Cardiac muscle cell (in vitro differentiated cells and primary cell): ENCODE results near the gene PSMC3IP. TPM values are rescaled to one million over a fixed set of nuclear protein-coding genes. Genes with fewer than 3 reads are reported as not detected.
"Not testable (repeated sequence)": the region's sequence is repeated elsewhere in the genome, so short reads cannot be mapped to it uniquely, and the experiment has no call there.

Experiments
- DNase-seq, 2 donors: peaks; one replicate each; pipeline versions ENCODE4 v3.0.0 to v3.0.0-alpha.2; 2010 to 2017; ENCODE audit warnings: low read depth in 1 of 2, low spot score in 1 of 2
- H3K27ac ChIP-seq: fragments of 200-600 bp; sonication (generic); 2 replicates; pipeline ENCODE4 v1.5.1; 2016
- H3K27me3 ChIP-seq: fragments of 200-600 bp; sonication (generic); 2 replicates; pipeline ENCODE4 v1.6.0; 2016; ENCODE audit warnings: control low read depth
- H3K36me3 ChIP-seq: fragments of 200-600 bp; sonication (generic); 2 replicates; pipeline ENCODE4 v1.5.1; 2016; ENCODE audit warnings: control low read depth
- H3K4me1 ChIP-seq: fragments of 200-600 bp; sonication (generic); 2 replicates; pipeline ENCODE4 v1.8.1; 2017; ENCODE audit warnings: low read depth, mild to moderate bottlenecking, mixed run types
- H3K4me3 ChIP-seq: fragments of 200-600 bp; sonication (generic); 2 replicates; pipeline ENCODE4 v1.5.1; 2016; ENCODE audit warnings: mild to moderate bottlenecking
- H3K9me3 ChIP-seq: fragments of 200-600 bp; sonication (generic); 2 replicates; pipeline ENCODE4 v1.5.1; 2017; ENCODE audit warnings: low read depth, mild to moderate bottlenecking, control low read depth
- CTCF ChIP-seq: IDR thresholded peaks from 2 replicates; pipeline ENCODE4 v1.5.1; 2012; ENCODE audit warnings: low read depth, mild to moderate bottlenecking, low read length
- polyA plus RNA-seq: library from polyadenylated mRNA; unstranded; fragments of >200 nt; fragmentation: Nextera tagmentation; extraction: Ambion mirVana; gene quantifications from 2 replicates; pipeline ENCODE4 v1.2.1, GENCODE V29; 2016
- total RNA-seq: library from RNA; depleted of rRNA; stranded (reverse); fragments of >200 nt; gene quantifications from 2 replicates; pipeline ENCODE4 v1.2.3, GENCODE V29; 2016

PSMC3IP gene
- total and polyA plus RNA-seq, 2 experiments from 2014 or later, result 6.2 to 14.0 TPM

- no peak for DNase-seq
- no peak overlapping the region for H3K27ac ChIP-seq
Observed at GRCh38 chr17:42548993-42549755, 28.4 kb downstream of the PSMC3IP start.

GRCh38 chr17:42548070-42548837, 29.3 kb downstream of the PSMC3IP start:
- TF ChIP-seq CTCF, result peak; percentile 43
- H3K36me3 ChIP-seq, result peaks cover 2% of the 10 kb centered on the region
- peak overlapping the region; percentile 25 for H3K4me3 ChIP-seq
- no peaks in the 10 kb centered on the region for H3K9me3 ChIP-seq
- H3K27ac ChIP-seq, result no peak overlapping the region
- no peaks in the 10 kb centered on the region for H3K4me1 ChIP-seq
- peak; percentile 60 to 84 for DNase-seq
- H3K27me3 ChIP-seq, result no peaks in the 10 kb centered on the region

More at GRCh38 chr17:42548993-42549755, 28.4 kb downstream of the PSMC3IP start:
- no peak for TF ChIP-seq CTCF
- no peaks in the 10 kb centered on the region for H3K4me1 ChIP-seq
- no peaks in the 10 kb centered on the region for H3K36me3 ChIP-seq
- H3K9me3 ChIP-seq, result no peaks in the 10 kb centered on the region
- H3K27me3 ChIP-seq, result no peaks in the 10 kb centered on the region
- peak overlapping the region; percentile 25 for H3K4me3 ChIP-seq

- Histone ChIP-seq H3K36me3 (peaks cover 2% of the 10 kb centered on the region), H3K9me3 (no peaks in the 10 kb centered on the region), H3K4me3 (no peak overlapping the region), H3K4me1 (no peaks in the 10 kb centered on the region), H3K27ac (no peak overlapping the region), H3K27me3 (no peaks in the 10 kb centered on the region)
- DNase-seq, result no peak
- no peak for TF ChIP-seq CTCF
Observed at GRCh38 chr17:42547698-42548069, 29.8 kb downstream of the PSMC3IP start.

GRCh38 chr17:42547001-42547461, 30.5 kb downstream of the PSMC3IP start:
- H3K27me3 ChIP-seq, result no peaks in the 10 kb centered on the region
- TF ChIP-seq CTCF, result no peak
- H3K36me3 ChIP-seq, result peaks cover 2% of the 10 kb centered on the region
- no peak overlapping the region for H3K27ac ChIP-seq
- H3K4me1 ChIP-seq, result no peaks in the 10 kb centered on the region
- H3K4me3 ChIP-seq, result no peak overlapping the region
- no peaks in the 10 kb centered on the region for H3K9me3 ChIP-seq
- DNase-seq, result no peak

GRCh38 chr17:42545755-42546505, 31.6 kb downstream of the PSMC3IP start:
- not testable (repeated sequence) for H3K4me1 ChIP-seq, DNase-seq, H3K36me3 ChIP-seq, H3K27me3 ChIP-seq, H3K9me3 ChIP-seq, H3K27ac ChIP-seq, H3K4me3 ChIP-seq
